HepG2 (cell line): ENCODE data around the gene ATE1. TPM values are rescaled to one million over a fixed set of nuclear protein-coding genes. Genes with fewer than 3 reads are reported as not detected.

Source experiments
- ADNP ChIP-seq: sonication (generic); formaldehyde crosslinking; IDR thresholded peaks from 2 replicates; pipeline ENCODE4 v1.4.0; 2020; ENCODE audit warnings: missing genetic modification reagents
- AHR ChIP-seq: IDR thresholded peaks from 2 replicates; pipeline ENCODE4 v1.6.1; 2018; ENCODE audit warnings: missing genetic modification reagents, missing compliant biosample characterization
- BCLAF1 ChIP-seq: fragments of 450-650 bp; IDR thresholded peaks from 2 replicates; pipeline ENCODE4 v1.6.1; 2017; ENCODE audit warnings: mild to moderate bottlenecking
- FOXJ3 ChIP-seq: sonication (generic); formaldehyde crosslinking; IDR thresholded peaks from 2 replicates; pipeline ENCODE4 v1.4.0; 2020; ENCODE audit warnings: missing genetic modification reagents, mild to moderate bottlenecking, borderline replicate concordance
- GLMP ChIP-seq: sonication (generic); formaldehyde crosslinking; IDR thresholded peaks from 2 replicates; pipeline ENCODE4 v1.9.0; 2021; ENCODE audit warnings: missing genetic modification reagents, mild to moderate bottlenecking, borderline replicate concordance
- HMGXB4 ChIP-seq, 2 experiments: sonication (generic) in 1 of 2; formaldehyde crosslinking in 1 of 2; IDR thresholded peaks; 2 replicates each; pipeline versions ENCODE4 v1.4.0 to v1.6.1; 2018 to 2020; ENCODE audit warnings: missing genetic modification reagents in 2 of 2, borderline replicate concordance in 1 of 2, low read depth in 1 of 2, mild to moderate bottlenecking in 1 of 2, missing biosample characterization in 1 of 2
- NFATC3 ChIP-seq: sonication (generic); formaldehyde crosslinking; IDR thresholded peaks from 2 replicates; pipeline ENCODE4 v1.5.1; 2020; ENCODE audit warnings: mild to moderate bottlenecking, missing genetic modification reagents
- ZBTB4 ChIP-seq: sonication (generic); formaldehyde crosslinking; IDR thresholded peaks from 2 replicates; pipeline ENCODE4 v1.4.0; 2020; ENCODE audit warnings: missing genetic modification reagents, mild to moderate bottlenecking, borderline replicate concordance
- ZFP91 ChIP-seq: sonication (generic); formaldehyde crosslinking; IDR thresholded peaks from 2 replicates; pipeline ENCODE4 v1.9.0; 2022; ENCODE audit warnings: missing genetic modification reagents, mild to moderate bottlenecking, borderline replicate concordance
- ZNF143 ChIP-seq: sonication (generic); formaldehyde crosslinking; IDR thresholded peaks from 2 replicates; pipeline ENCODE4 v1.4.0; 2020; ENCODE audit warnings: missing genetic modification reagents
- ZNF264 ChIP-seq: sonication (generic); formaldehyde crosslinking; IDR thresholded peaks from 2 replicates; pipeline ENCODE4 v1.4.0; 2020; ENCODE audit warnings: missing genetic modification reagents
- ZNF598 ChIP-seq: sonication (generic); formaldehyde crosslinking; IDR thresholded peaks from 2 replicates; pipeline ENCODE4 v1.5.1; 2020; ENCODE audit warnings: mild to moderate bottlenecking, missing genetic modification reagents, borderline replicate concordance
- ZNF652 ChIP-seq: IDR thresholded peaks from 2 replicates; pipeline ENCODE4 v1.6.1; 2016; ENCODE audit warnings: low read depth, borderline replicate concordance
- ZNF660 ChIP-seq: sonication (generic); formaldehyde crosslinking; IDR thresholded peaks from 2 replicates; pipeline ENCODE4 v1.5.1; 2020; ENCODE audit warnings: mild to moderate bottlenecking, low read depth, missing genetic modification reagents, borderline replicate concordance
- ZNF703 ChIP-seq: sonication (generic); formaldehyde crosslinking; IDR thresholded peaks from 2 replicates; pipeline ENCODE4 v1.5.1; 2020; ENCODE audit warnings: missing genetic modification reagents, mild to moderate bottlenecking, moderate library complexity, borderline replicate concordance
- ZNF839 ChIP-seq: sonication (generic); formaldehyde crosslinking; IDR thresholded peaks from 2 replicates; pipeline ENCODE4 v1.4.0; 2020; ENCODE audit warnings: missing genetic modification reagents, mild to moderate bottlenecking, borderline replicate concordance
- polyA plus RNA-seq, 8 experiments: library from polyadenylated mRNA; depleted of rRNA in 3 of 8; stranded (reverse) in 7 of 8; unstranded in 1 of 8; fragments of >200 nt; fragmentation: Illumina TruSeq in 4 of 8; extraction: Trizol in 4 of 8; gene quantifications; 2 replicates each; pipeline versions ENCODE4 v1.2.1 to v1.2.3, GENCODE V29; 2011 to 2016; ENCODE audit warnings: low read depth in 4 of 8, missing spikeins in 1 of 8, mixed read lengths in 1 of 8; ENCODE audit not compliant: insufficient read depth in 1 of 8
- total RNA-seq, 5 experiments: library from RNA; depleted of rRNA; stranded (reverse); fragments of >200 nt; fragmentation: Illumina TruSeq; extraction: Trizol; gene quantifications; 2 replicates each; pipeline ENCODE4 v1.2.3, GENCODE V29; 2016; ENCODE audit warnings: low read depth in 1 of 5

Gene ATE1
- total and polyA plus RNA-seq, 2 of the 13 experiments (the other 11 are each of a cell fraction or from before 2014, with no cell fraction given), result 17.5 to 42.2 TPM

GRCh38 chr10:121927841-121928527 is at the start of gene ATE1 (continued):
- TF ChIP-seq HMGXB4 (CRISPR knock-in tag; IDR thresholded peaks at IDR 0.05; ENCODE audit: borderline replicate concordance in 1 of 2, low read depth in 1 of 2) (peak; percentile 29 to 78; a peak in 3 of 4 replicates), ZNF652 (CRISPR knock-in tag) (no peak), BCLAF1 (no peak), AHR (CRISPR knock-in tag) (0 out of 2 replicates have a peak, but pooled peaks have one; percentile 29), ZFP91 (CRISPR knock-in tag) (peak; percentile 54; the same call in 1 of the 2 replicates), ZNF703 (no peak), ADNP (CRISPR knock-in tag) (no peak), ZBTB4 (CRISPR knock-in tag) (no peak), ZNF839 (CRISPR knock-in tag) (no peak), GLMP (CRISPR knock-in tag) (no peak), ZNF143 (CRISPR knock-in tag) (peak; percentile 84), ZNF264 (CRISPR knock-in tag) (no peak; the same call in 1 of the 2 replicates), NFATC3 (no peak), FOXJ3 (no peak), ZNF660 (CRISPR knock-in tag) (0 out of 2 replicates have a peak, but pooled peaks have one; percentile 27), ZNF598 (CRISPR knock-in tag) (peak; percentile 69; the same call in 1 of the 2 replicates)
